IMR-90 (cell line): ENCODE data around the gene SMOC1. TPM values are rescaled to one million over a fixed set of nuclear protein-coding genes. Genes with fewer than 3 reads are reported as not detected.

Experiments
- ATAC-seq: fragments of 200-7000 bp; cut with Tn5 transposase; 2 replicates; pipeline ENCODE4 v1.9.1; 2020; ENCODE audit warnings: low read depth, mild to moderate bottlenecking, moderate library complexity
- BruUV-seq: library from RNA; stranded (reverse); fragments of 400-500 nt; replicated peaks from 2 replicates; lab custom pipeline; 2021; lab: Mats Ljungman, UMichigan
- CTCF ChIA-PET: fragments of 300-600 bp; formaldehyde crosslinking; extraction: SDS; loops from one replicate; lab custom pipeline; 2021; ENCODE audit warnings: antibody characterized with exemption; lab: Yijun Ruan, JAX
- POLR2A ChIA-PET: fragments of 300-600 bp; sonication (Branson Sonifier 250); formaldehyde crosslinking; loops from one replicate; lab custom pipeline; 2022; ENCODE audit warnings: antibody characterized with exemption; ENCODE audit not compliant: unreplicated experiment; lab: Charles Lee
- DNase-seq: peaks from one replicate; pipeline ENCODE4 v3.0.0; 2013
- H2AFZ ChIP-seq: replicated peaks from 2 replicates; pipeline ENCODE3; 2013; ENCODE audit warnings: low read length, mild to moderate bottlenecking; ENCODE audit not compliant: poor library complexity
- H2AK5ac ChIP-seq: 2 replicates; pipeline ENCODE4 v1.6.1; 2013; ENCODE audit warnings: low read depth, low read length, inconsistent platforms
- H2AK9ac ChIP-seq: replicated peaks from 2 replicates; pipeline ENCODE3; 2013; ENCODE audit warnings: mild to moderate bottlenecking, low read depth, low read length, moderate library complexity; ENCODE audit not compliant: poor library complexity
- H2BK120ac ChIP-seq: 2 replicates; pipeline ENCODE4 v1.6.1; 2013; ENCODE audit warnings: low read depth, low read length, inconsistent platforms
- H2BK15ac ChIP-seq: 3 replicates; pipeline ENCODE4 v1.6.1; 2013; ENCODE audit warnings: low read depth, low read length, inconsistent platforms
- H2BK20ac ChIP-seq: 2 replicates; pipeline ENCODE4 v1.6.1; 2013; ENCODE audit warnings: low read depth, mild to moderate bottlenecking, inconsistent platforms, low read length, moderate library complexity
- H2BK5ac ChIP-seq: 2 replicates; pipeline ENCODE4 v1.6.1; 2013; ENCODE audit warnings: mild to moderate bottlenecking, low read depth, low read length, inconsistent platforms; ENCODE audit not compliant: poor library complexity, severe bottlenecking
- H3K14ac ChIP-seq: replicated peaks from 2 replicates; pipeline ENCODE4 v1.6.1; 2013; ENCODE audit warnings: low read depth, low read length, inconsistent platforms
- H3K18ac ChIP-seq: 2 replicates; pipeline ENCODE4 v1.6.1; 2013; ENCODE audit warnings: low read depth, low read length, control low read depth
- H3K23ac ChIP-seq: 2 replicates; pipeline ENCODE4 v1.6.1; 2013; ENCODE audit warnings: low read depth, low read length, inconsistent platforms
- H3K27ac ChIP-seq: 2 replicates; pipeline ENCODE4 v1.5.1; 2013; ENCODE audit warnings: mild to moderate bottlenecking, control low read depth, low read length; ENCODE audit not compliant: insufficient read depth
- H3K27me3 ChIP-seq: 2 replicates; pipeline ENCODE4 v1.6.1; 2013; ENCODE audit warnings: low read length; ENCODE audit not compliant: control insufficient read depth, insufficient read depth
- H3K36me3 ChIP-seq: 2 replicates; pipeline ENCODE4 v1.6.1; 2013; ENCODE audit warnings: low read length, mixed read lengths; ENCODE audit not compliant: control insufficient read depth, insufficient read depth
- H3K4ac ChIP-seq: 2 replicates; pipeline ENCODE4 v1.6.1; 2013; ENCODE audit warnings: low read depth, low read length, inconsistent platforms
- H3K4me1 ChIP-seq: 2 replicates; pipeline ENCODE4 v1.6.1; 2013; ENCODE audit warnings: low read length, mixed read lengths; ENCODE audit not compliant: control insufficient read depth, insufficient read depth
- H3K4me2 ChIP-seq: 2 replicates; pipeline ENCODE4 v1.6.1; 2013; ENCODE audit warnings: low read depth, mild to moderate bottlenecking, control low read depth, low read length, moderate library complexity
- H3K4me3 ChIP-seq: 2 replicates; pipeline ENCODE4 v1.5.1; 2013; ENCODE audit warnings: low read depth, mild to moderate bottlenecking, control low read depth, low read length, moderate library complexity; ENCODE audit not compliant: insufficient read depth
- H3K56ac ChIP-seq: 2 replicates; pipeline ENCODE4 v1.6.1; 2013; ENCODE audit warnings: low read length, inconsistent platforms; ENCODE audit not compliant: insufficient read depth; ENCODE audit errors: extremely low read depth
- H3K79me1 ChIP-seq, 2 experiments: 2 replicates each; pipeline ENCODE4 v1.6.1; 2013; ENCODE audit warnings: low read length in 2 of 2, inconsistent platforms in 1 of 2, low read depth in 1 of 2
- H3K9ac ChIP-seq: 2 replicates; pipeline ENCODE4 v1.6.1; 2013; ENCODE audit warnings: low read depth, low read length, control low read depth
- H3K9me1 ChIP-seq: 2 replicates; pipeline ENCODE4 v1.6.1; 2013; ENCODE audit warnings: low read length, inconsistent platforms; ENCODE audit not compliant: insufficient read depth
- H3K9me3 ChIP-seq: 2 replicates; pipeline ENCODE4 v1.6.1; 2013; ENCODE audit warnings: low read length; ENCODE audit not compliant: control insufficient read depth, insufficient read depth
- H4K20me1 ChIP-seq: 2 replicates; pipeline ENCODE4 v1.6.1; 2013; ENCODE audit warnings: low read length, inconsistent platforms; ENCODE audit not compliant: insufficient read depth
- H4K5ac ChIP-seq: 2 replicates; pipeline ENCODE4 v1.6.1; 2013; ENCODE audit warnings: mild to moderate bottlenecking, low read depth, low read length, control low read depth
- H4K8ac ChIP-seq, 2 experiments: 2 replicates each; pipeline ENCODE4 v1.6.1; 2013; ENCODE audit warnings: low read depth in 2 of 2, low read length in 2 of 2, control low read depth in 1 of 2, inconsistent platforms in 1 of 2
- H4K91ac ChIP-seq: 2 replicates; pipeline ENCODE4 v1.6.1; 2013; ENCODE audit warnings: low read depth, low read length, inconsistent platforms; ENCODE audit not compliant: insufficient read depth
- BHLHE40 ChIP-seq: fragments of 150-350 bp; IDR thresholded peaks from 2 replicates; pipeline ENCODE4 v1.6.1; 2016; ENCODE audit warnings: mild to moderate bottlenecking, low read depth, low read length
- CEBPB ChIP-seq: IDR thresholded peaks from 2 replicates; pipeline ENCODE4 v1.6.1; 2012; ENCODE audit warnings: low read depth, low read length, improper control_type of control experiment
- CHD1 ChIP-seq: IDR thresholded peaks from 2 replicates; pipeline ENCODE4 v1.6.1; 2012; ENCODE audit warnings: low read depth, low read length, improper control_type of control experiment
- ELK1 ChIP-seq: fragments of 150-350 bp; IDR thresholded peaks from 2 replicates; pipeline ENCODE4 v1.6.1; 2016; ENCODE audit warnings: low read depth, mild to moderate bottlenecking, low read length, moderate library complexity, borderline replicate concordance
- FOS ChIP-seq: fragments of 150-350 bp; IDR thresholded peaks from 2 replicates; pipeline ENCODE4 v1.6.1; 2016; ENCODE audit warnings: low read depth, low read length
- MAFK ChIP-seq: IDR thresholded peaks from 2 replicates; pipeline ENCODE4 v1.6.1; 2012; ENCODE audit warnings: low read depth, low read length, improper control_type of control experiment
- MAZ ChIP-seq: IDR thresholded peaks from 2 replicates; pipeline ENCODE4 v1.6.1; 2012; ENCODE audit warnings: low read depth, mild to moderate bottlenecking, low read length, improper control_type of control experiment, moderate library complexity, borderline replicate concordance
- MXI1 ChIP-seq: IDR thresholded peaks from 2 replicates; pipeline ENCODE4 v1.6.1; 2012; ENCODE audit warnings: low read depth, mild to moderate bottlenecking, low read length, moderate library complexity, borderline replicate concordance
- NFE2L2 ChIP-seq: fragments of 150-350 bp; IDR thresholded peaks from 2 replicates; pipeline ENCODE4 v1.6.1; 2016; ENCODE audit warnings: low read depth, mild to moderate bottlenecking, low read length
- RAD21 ChIP-seq: IDR thresholded peaks from 2 replicates; pipeline ENCODE4 v1.6.1; 2012; ENCODE audit warnings: low read length, improper control_type of control experiment
- RCOR1 ChIP-seq: IDR thresholded peaks from 2 replicates; pipeline ENCODE4 v1.6.1; 2012; ENCODE audit warnings: mild to moderate bottlenecking, low read length, improper control_type of control experiment; ENCODE audit not compliant: insufficient replicate concordance
- RFX5 ChIP-seq: IDR thresholded peaks from 2 replicates; pipeline ENCODE4 v1.8.0; 2012; ENCODE audit warnings: low read depth, mild to moderate bottlenecking, low read length, moderate library complexity
- WGBS, 2 experiments: methylation state at CpG; one replicate each; pipeline versions ENCODE4 v1.1.5 to v1.1.7; 2013; ENCODE audit warnings: missing lambda C conversion rate in 2 of 2; ENCODE audit not compliant: insufficient read length in 1 of 2; ENCODE audit errors: extremely low coverage in 2 of 2; 5-methylcytosine and 5-hydroxymethylcytosine counted together
- dilution Hi-C: fragments of 300-500 bp; cut with HindIII; formaldehyde crosslinking; loops from one replicate; pipeline ENCODE4 v1.14.3; 2018; ENCODE audit warnings: low sequenced_read_pairs; ENCODE audit not compliant: unreplicated experiment
- in situ Hi-C: fragments of 300-500 bp; cut with MboI; formaldehyde crosslinking; loops from 3 replicates; pipeline ENCODE4 v1.14.3; 2019; ENCODE audit warnings: low sequenced_read_pairs, inconsistent platforms, mixed read lengths
- intact Hi-C: fragments of 100-400 bp; cut with micrococcal nuclease; formaldehyde crosslinking; loops from 2 replicates; pipeline ENCODE4 v1.10.0; 2022
- polyA plus RNA-seq, 3 experiments: library from polyadenylated mRNA; depleted of rRNA; stranded (reverse); fragments of >200 nt; gene quantifications; 2 replicates each; pipeline ENCODE4 v1.2.3, GENCODE V29; 2012; ENCODE audit warnings: low replicate concordance in 1 of 3
- total RNA-seq: library from RNA; depleted of rRNA; stranded (reverse); fragments of >200 nt; gene quantifications from 2 replicates; pipeline ENCODE4 v1.2.3, GENCODE V29; 2012
- TF ChIP-seq, protein P1 (sequence below): fragments of 150-350 bp; IDR thresholded peaks from 2 replicates; pipeline ENCODE4 v1.6.1; 2017; ENCODE audit warnings: mild to moderate bottlenecking, antibody characterized with exemption, low read length, low read depth

The SMOC1 gene
- total and polyA plus RNA-seq, 2 of the 4 experiments (the other 2 are of a cell fraction), result 0.90 to 4.1 TPM

DNA sequence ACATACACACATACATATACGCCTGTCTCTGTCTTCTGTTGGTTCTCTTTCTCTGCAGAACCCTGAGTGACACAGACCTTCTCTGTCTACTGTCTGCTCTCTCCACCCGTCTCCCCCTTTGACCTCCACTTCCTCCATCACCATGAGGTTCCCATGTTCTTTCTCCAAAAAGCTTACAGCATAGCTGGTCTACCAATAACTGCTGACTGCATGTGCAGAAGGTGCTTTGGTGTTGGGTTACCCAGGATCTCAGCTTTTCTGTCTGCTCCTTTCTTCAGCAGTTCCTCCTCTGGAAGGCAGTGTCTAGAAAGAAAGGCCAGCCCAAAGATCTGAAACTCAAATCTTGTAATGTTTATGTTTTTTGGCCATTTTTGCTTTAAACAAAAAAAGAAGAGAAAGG is 125.6 kb downstream of the SMOC1 start (continued):
- TF ChIP-seq MXI1 (no peak), MAZ (no peak), MAFK (no peak), RAD21 (no peak)

DNA sequence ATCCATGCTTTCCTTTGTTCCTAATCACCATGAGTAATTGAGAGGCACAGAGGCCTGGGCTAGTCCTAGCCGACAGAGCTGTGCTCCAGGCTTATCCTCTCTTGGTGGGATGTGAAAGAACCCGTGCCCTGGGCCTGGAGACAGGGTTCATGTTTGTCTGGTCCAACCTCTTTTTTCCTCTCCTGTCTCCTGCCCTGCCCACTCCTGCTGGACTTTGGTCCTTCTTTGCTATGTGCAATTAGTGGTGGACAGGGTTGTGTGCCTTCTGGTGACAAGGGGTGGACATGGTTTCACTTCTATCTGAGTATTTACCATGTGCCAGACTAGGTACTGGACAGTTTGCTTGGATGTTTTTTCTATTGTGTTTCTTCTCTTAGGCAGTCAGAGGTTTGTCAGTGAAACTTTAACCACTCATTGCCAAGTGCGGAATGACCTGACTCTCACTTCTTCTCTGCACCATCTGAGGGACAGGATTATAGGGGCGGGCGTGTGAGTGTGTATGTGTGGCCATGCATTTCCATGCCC is 126.1 kb downstream of the SMOC1 start:
- Histone ChIP-seq H2AK5ac (no peak overlapping the region; the same call in 1 of the 2 replicates), H3K9ac (no peak overlapping the region), H2BK20ac (no peak overlapping the region), H3K56ac (no peak overlapping the region), H3K36me3 (peaks cover under 1% of the 10 kb centered on the region), H3K18ac (peak overlapping the region; percentile 19), H4K8ac (peak overlapping the region in 1 of 2 experiments; percentile 37; a peak in 1 of 4 replicates), H3K27ac (peak overlapping the region; percentile 49; the same call in 1 of the 2 replicates), H3K14ac (no peak overlapping the region), H2BK15ac (0 out of 3 replicates have a peak overlapping the region, but pooled peaks have one; percentile 21), H4K91ac (peak overlapping the region; percentile 53; the same call in 1 of the 2 replicates), H2AFZ (no peak overlapping the region), H4K5ac (peak overlapping the region; percentile 3; the same call in 1 of the 2 replicates), H3K4me2 (no peak overlapping the region), H3K4me3 (no peak overlapping the region), H3K79me1 (no peaks in the 10 kb centered on the region), H2AK9ac (no peak overlapping the region), H3K27me3 (no peaks in the 10 kb centered on the region), H3K4ac (peak overlapping the region; percentile 9; the same call in 1 of the 2 replicates), H2BK120ac (peak overlapping the region; percentile 56; the same call in 1 of the 2 replicates), H2BK5ac (no peak overlapping the region), H3K4me1 (peaks cover 16% of the 10 kb centered on the region), H4K20me1 (no peaks in the 10 kb centered on the region), H3K23ac (no peak overlapping the region), H3K9me1 (peaks cover 6% of the 10 kb centered on the region), H3K9me3 (no peaks in the 10 kb centered on the region)
- dilution Hi-C loops, result no loop called here
- in situ Hi-C loops, result loop anchor here (25.0 kb wide), 1 partner anchor 418 kb away; no protein-coding TSS in a partner anchor
- ChIA-PET CTCF (no interaction called here), POLR2A (no interaction called here)
- BruUV-seq, result no TSS peak
- no peak for TF ChIP-seq CHD1
- TF ChIP-seq RCOR1, result no peak
- no peak for TF ChIP-seq RAD21
- TF ChIP-seq, protein P1, sequence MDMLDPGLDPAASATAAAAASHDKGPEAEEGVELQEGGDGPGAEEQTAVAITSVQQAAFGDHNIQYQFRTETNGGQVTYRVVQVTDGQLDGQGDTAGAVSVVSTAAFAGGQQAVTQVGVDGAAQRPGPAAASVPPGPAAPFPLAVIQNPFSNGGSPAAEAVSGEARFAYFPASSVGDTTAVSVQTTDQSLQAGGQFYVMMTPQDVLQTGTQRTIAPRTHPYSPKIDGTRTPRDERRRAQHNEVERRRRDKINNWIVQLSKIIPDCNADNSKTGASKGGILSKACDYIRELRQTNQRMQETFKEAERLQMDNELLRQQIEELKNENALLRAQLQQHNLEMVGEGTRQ, result no peak
- TF ChIP-seq RFX5, result no peak
- no peak for TF ChIP-seq CEBPB
- no peak for TF ChIP-seq NFE2L2
- no peak for TF ChIP-seq BHLHE40
- TF ChIP-seq MXI1, result no peak
- no peak for TF ChIP-seq ELK1
- no peak for TF ChIP-seq FOS
- ATAC-seq (peak; percentile 47), DNase-seq (no peak)
- intact Hi-C loops, result no loop called here
- no CpG with 5 or more reads among the region's 5 CpGs for WGBS, 2 experiments
